Lower leg skin (tissue), 4 donors: Measurements from ENCODE around the gene ICOSLG. TPM values are rescaled to one million over a fixed set of nuclear protein-coding genes. Genes with fewer than 3 reads are reported as not detected.

Experiments
- DNase-seq, 2 donors: peaks; one replicate each; pipeline ENCODE4 v3.0.0-alpha.2; 2019; ENCODE audit warnings: low spot score in 2 of 2
- H3K4me3 ChIP-seq: fragments of 200-600 bp; sonication (generic); 2 replicates; pipeline ENCODE4 v1.5.1; 2017; ENCODE audit warnings: mild to moderate bottlenecking, low read depth; ENCODE audit not compliant: poor library complexity, severe bottlenecking
- POLR2A ChIP-seq, 2 donors: fragments of 450-650 bp; IDR thresholded peaks; one replicate each; pipeline ENCODE4 v1.6.1; 2016 to 2017; ENCODE audit warnings: antibody characterized with exemption in 2 of 2, mild to moderate bottlenecking in 1 of 2, moderate library complexity in 1 of 2
- WGBS, 2 donors: methylation state at CpG; one replicate each; pipeline ENCODE4 v1.1.5; 2018; 5-methylcytosine and 5-hydroxymethylcytosine counted together
- intact Hi-C: fragments of 100-400 bp; cut with DNase I; formaldehyde crosslinking; loops from one replicate; pipeline ENCODE4 v1.15.0; 2023; ENCODE audit warnings: low total_unique reads
- total RNA-seq, 4 donors: library from RNA; depleted of rRNA; stranded (reverse); fragments of >200 nt; gene quantifications; one replicate each; pipeline ENCODE4 v1.1.0, GENCODE V29; 2016
- TF ChIP-seq, protein P1 (sequence below), 3 donors: fragments of 450-650 bp; IDR thresholded peaks; one replicate each; pipeline ENCODE4 v1.5.1; 2016; ENCODE audit warnings: antibody characterized with exemption in 3 of 3, mild to moderate bottlenecking in 3 of 3, moderate library complexity in 2 of 3

The ICOSLG gene
- total RNA-seq, 4 donors from 2014 or later, result 4.2 to 11.9 (median 7.8) TPM

DNA sequence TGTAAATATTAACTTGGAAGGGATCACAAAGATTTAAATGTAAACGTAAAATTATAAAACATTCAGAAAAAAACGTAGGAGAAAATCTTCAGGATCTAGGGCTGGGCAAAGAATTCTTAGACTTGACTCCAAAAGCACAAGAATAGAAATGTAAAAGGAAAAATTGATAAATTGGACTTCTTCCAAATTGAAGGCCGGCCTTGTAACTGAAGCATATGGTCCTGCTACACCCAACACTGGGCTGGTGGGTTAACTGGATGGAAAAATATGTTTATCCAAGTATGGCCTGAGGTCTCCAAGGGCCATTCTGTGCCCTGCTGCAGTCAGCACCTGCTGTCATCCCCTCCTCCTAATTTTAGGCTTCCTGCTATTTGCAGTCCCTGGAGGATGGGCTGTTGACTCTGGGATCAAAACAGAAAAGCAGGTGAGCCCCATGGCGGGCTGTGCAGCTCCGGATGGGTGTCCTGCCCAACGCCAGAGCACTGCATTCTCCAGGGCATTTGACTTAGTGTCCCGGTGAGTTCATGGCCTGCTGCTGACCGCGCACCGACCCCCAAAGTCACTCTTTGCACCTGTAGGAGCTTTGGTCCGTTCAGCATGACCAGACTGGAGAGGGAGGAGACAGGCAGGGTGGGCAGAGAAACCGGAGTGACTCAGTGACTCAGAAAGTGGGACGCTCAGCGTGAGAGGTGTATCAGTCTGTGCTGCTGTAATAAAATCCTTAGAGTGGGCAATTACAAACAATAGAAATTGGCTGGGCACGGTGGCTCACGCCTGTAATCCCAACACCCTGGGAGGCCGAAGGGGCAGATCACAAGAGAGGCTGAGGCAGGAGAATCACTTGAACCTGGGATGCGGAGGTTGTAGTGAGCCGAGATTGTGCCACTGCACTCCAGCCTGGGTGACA, 38.9 kb upstream of the ICOSLG start:
- H3K4me3 ChIP-seq, result no peak overlapping the region
- 84 to 92% methylated on average over 19 of the region's 19 CpGs for WGBS, 2 donors
- DNase-seq, result no peak
- TF ChIP-seq, protein P1, sequence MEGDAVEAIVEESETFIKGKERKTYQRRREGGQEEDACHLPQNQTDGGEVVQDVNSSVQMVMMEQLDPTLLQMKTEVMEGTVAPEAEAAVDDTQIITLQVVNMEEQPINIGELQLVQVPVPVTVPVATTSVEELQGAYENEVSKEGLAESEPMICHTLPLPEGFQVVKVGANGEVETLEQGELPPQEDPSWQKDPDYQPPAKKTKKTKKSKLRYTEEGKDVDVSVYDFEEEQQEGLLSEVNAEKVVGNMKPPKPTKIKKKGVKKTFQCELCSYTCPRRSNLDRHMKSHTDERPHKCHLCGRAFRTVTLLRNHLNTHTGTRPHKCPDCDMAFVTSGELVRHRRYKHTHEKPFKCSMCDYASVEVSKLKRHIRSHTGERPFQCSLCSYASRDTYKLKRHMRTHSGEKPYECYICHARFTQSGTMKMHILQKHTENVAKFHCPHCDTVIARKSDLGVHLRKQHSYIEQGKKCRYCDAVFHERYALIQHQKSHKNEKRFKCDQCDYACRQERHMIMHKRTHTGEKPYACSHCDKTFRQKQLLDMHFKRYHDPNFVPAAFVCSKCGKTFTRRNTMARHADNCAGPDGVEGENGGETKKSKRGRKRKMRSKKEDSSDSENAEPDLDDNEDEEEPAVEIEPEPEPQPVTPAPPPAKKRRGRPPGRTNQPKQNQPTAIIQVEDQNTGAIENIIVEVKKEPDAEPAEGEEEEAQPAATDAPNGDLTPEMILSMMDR (IDR thresholded peaks at IDR 0.05), result no peak
- TF ChIP-seq POLR2A (IDR thresholded peaks at IDR 0.05), result no peak
- intact Hi-C loops, result no loop called here

DNA sequence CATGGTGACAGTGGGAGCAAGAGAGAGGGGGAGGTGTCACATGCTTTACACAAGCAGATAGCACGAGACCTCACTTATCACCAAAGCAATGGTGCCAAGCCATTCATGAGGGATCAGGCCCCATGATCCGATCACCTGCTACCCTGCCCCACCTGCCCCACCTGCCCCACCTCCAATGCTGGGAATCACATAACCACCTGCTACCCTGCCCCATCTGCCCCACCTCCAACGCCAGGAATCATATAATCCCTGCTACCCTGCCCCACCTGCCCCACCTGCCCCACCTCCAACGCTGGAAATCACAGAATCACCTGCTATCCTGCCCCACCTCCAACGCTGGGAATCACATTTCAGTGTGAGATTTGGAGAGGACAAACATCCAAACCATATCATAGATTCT, 34.3 kb upstream of the ICOSLG start:
- DNase-seq, result no peak
- H3K4me3 ChIP-seq, result no peak overlapping the region
- intact Hi-C loops, result no loop called here
- 70 to 73% methylated on average over 5 of the region's 5 CpGs for WGBS, 2 donors
- TF ChIP-seq POLR2A (IDR thresholded peaks at IDR 0.05), result no peak
- TF ChIP-seq, protein P1 (IDR thresholded peaks at IDR 0.05), result no peak

DNA sequence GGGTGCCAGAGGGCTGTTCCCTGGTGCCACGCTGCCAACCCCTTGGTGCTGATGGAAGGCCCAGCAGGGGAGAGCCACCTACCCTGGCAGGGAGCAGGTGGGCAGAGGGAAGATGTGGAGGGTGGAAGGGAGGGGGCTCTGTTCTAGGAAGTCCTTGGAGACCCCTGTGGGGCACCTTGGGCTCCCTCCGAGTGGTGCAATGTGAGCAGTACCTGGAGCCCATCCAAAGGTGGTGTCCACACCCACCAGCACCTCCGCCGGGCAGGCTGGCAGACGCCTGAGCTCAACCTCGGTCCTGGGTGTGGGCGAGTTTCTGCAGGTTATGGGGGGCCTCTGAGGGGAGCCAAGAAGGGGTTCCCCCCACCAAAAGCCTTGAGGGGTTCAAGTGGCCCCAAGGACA, 32.3 kb upstream of the ICOSLG start:
- 22 to 75% methylated on average over 5 to 6 of the region's 7 CpGs for WGBS, 2 donors
- no peak for DNase-seq
- intact Hi-C loops, result no loop called here
- H3K4me3 ChIP-seq, result no peak overlapping the region
- no peak for TF ChIP-seq POLR2A (IDR thresholded peaks at IDR 0.05)
- TF ChIP-seq, protein P1 (IDR thresholded peaks at IDR 0.05), result no peak

DNA sequence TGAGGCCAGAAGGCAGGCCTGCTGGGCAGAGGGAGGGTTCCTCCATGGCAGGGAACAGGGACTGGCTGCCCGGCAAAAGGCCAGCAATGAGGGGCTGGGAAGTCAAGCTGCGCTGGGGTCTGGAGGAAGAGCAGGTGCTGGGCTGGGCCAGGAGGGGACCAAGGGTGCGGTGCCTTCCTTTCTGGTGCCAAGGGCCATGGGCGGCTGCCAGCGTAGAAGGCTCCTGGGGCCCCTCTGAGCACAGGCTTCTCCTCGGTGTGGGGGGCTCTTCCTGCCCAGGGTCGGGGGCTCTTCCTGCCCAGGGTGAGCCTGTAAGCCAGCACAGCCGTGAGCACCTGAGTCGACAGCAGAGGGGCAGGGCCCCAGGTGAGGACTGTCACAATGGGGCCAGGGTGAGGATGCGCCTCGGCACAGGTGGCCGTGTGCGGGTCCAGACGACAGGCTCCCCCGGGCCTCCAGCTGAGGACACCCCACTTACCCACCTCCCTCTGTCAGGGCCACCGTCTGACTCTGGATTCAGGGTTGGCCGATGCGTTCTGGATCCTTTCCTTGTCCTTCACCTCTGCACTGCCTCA, 31.6 kb upstream of the ICOSLG start:
- DNase-seq, result no peak
- intact Hi-C loops, result no loop called here
- 86% methylated on average over 17 to 18 of the region's 18 CpGs for WGBS, 2 donors
- no peak overlapping the region for H3K4me3 ChIP-seq
- TF ChIP-seq, protein P1 (IDR thresholded peaks at IDR 0.05), result no peak
- TF ChIP-seq POLR2A (IDR thresholded peaks at IDR 0.05), result no peak

DNA sequence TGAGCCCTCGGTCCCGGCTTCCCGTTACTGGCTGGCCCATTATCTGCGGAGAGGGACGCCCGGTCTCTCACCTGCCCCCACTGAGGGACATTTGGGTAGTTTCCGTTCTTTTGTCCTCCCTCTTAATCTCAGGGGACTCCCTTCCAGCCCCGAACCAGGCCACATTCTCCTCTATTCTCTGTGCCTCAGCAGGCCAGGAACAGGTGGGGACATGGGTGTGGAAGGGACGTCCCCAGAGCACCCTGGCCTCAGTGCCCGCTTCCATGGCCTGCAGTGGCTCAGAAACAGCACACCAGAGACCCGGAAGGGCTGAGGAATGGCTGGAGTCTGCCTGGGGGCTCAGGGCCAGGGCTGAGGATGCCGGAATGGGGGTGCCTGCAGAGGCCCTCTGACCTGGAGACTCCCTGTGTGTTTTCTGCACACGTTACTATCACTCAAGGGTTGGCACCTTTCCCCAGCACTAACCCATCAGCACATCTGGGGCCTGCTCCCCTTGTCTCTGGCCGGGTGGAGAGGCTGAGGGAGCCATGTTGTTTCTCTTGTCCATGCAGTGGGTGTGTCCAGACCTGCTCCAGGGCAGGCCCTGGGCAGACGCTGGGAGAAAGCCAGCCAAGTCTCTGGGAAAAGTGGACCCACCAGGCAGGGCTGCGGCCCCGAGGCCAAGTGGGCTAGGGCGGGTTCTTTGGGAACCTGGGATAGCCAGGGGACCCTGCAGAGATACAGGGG, 31.0 kb upstream of the ICOSLG start:
- no peak for TF ChIP-seq POLR2A (IDR thresholded peaks at IDR 0.05)
- TF ChIP-seq, protein P1 (IDR thresholded peaks at IDR 0.05), result no peak
- WGBS, 2 donors, result 89 to 91% methylated on average over 16 to 18 of the region's 18 CpGs
- intact Hi-C loops, result no loop called here
- DNase-seq, result no peak
- no peak overlapping the region for H3K4me3 ChIP-seq
